SK-N-SH (cell line): ENCODE data around the gene TMOD3. TPM values are rescaled to one million over a fixed set of nuclear protein-coding genes. Genes with fewer than 3 reads are reported as not detected.

ENCODE experiments used
- CTCF ChIA-PET: fragments of 300-600, 350-600 bp; formaldehyde crosslinking; extraction: SDS; loops from one replicate; lab custom pipeline; 2021; lab: Yijun Ruan, JAX
- POLR2A ChIA-PET: fragments of 350-600 bp; sonication (Branson Sonifier 250); formaldehyde crosslinking; extraction: SDS; loops from one replicate; lab custom pipeline; 2020; ENCODE audit warnings: antibody characterized with exemption, inconsistent platforms; lab: Yijun Ruan, JAX
- DNase-seq: peaks from one replicate; pipeline ENCODE4 v3.0.0; 2012
- H2AFZ ChIP-seq: fragments of 200-600 bp; sonication (generic); 2 replicates; pipeline ENCODE4 v1.8.1; 2016; ENCODE audit warnings: antibody characterized with exemption, mild to moderate bottlenecking, low read depth
- H3F3A ChIP-seq: fragments of 200-600 bp; sonication (generic); replicated peaks from 2 replicates; pipeline ENCODE3; 2016; ENCODE audit warnings: antibody characterized with exemption, mild to moderate bottlenecking; ENCODE audit not compliant: insufficient read depth
- H3K27ac ChIP-seq, 2 experiments: fragments of 200-500 bp in 1 of 2; fragments of 200-600 bp in 1 of 2; sonication (Bioruptor generic) in 1 of 2; sonication (generic), shearing (Covaris generic) in 1 of 2; 2 replicates each; pipeline versions ENCODE4 v1.5.1 to v1.6.1; 2014 to 2016; ENCODE audit warnings: low read depth in 2 of 2, inconsistent platforms in 1 of 2, low read length in 1 of 2, mild to moderate bottlenecking in 1 of 2, mixed read lengths in 1 of 2
- H3K27me3 ChIP-seq: fragments of 200-600 bp; sonication (generic), shearing (Covaris generic); 2 replicates; pipeline ENCODE4 v1.6.1; 2016; ENCODE audit warnings: mixed run types; ENCODE audit not compliant: insufficient read depth
- H3K36me3 ChIP-seq, 2 experiments: fragments of 200-500 bp in 1 of 2; fragments of 200-600 bp in 1 of 2; sonication (Bioruptor generic) in 1 of 2; sonication (generic) in 1 of 2; replicated peaks in 1 of 2; 2 replicates each; pipeline versions ENCODE3 to v1.5.1; 2014 to 2016; ENCODE audit warnings: low read length in 1 of 2, mild to moderate bottlenecking in 1 of 2; ENCODE audit not compliant: insufficient read depth in 2 of 2, control insufficient read depth in 1 of 2
- H3K4me1 ChIP-seq, 2 experiments: fragments of 200-500 bp in 1 of 2; fragments of 200-600 bp in 1 of 2; sonication (Bioruptor generic) in 1 of 2; sonication (generic), shearing (Covaris generic) in 1 of 2; 2 replicates each; pipeline versions ENCODE4 v1.5.1 to v1.6.1; 2014 to 2016; ENCODE audit warnings: low read depth in 1 of 2, low read length in 1 of 2, mixed run types in 1 of 2; ENCODE audit not compliant: insufficient read depth in 2 of 2, control insufficient read depth in 1 of 2
- H3K4me2 ChIP-seq: fragments of 200-600 bp; sonication (generic), shearing (Covaris generic); 2 replicates; pipeline ENCODE4 v1.6.1; 2017; ENCODE audit warnings: mixed run types
- H3K4me3 ChIP-seq, 2 experiments: fragments of 200-500 bp in 1 of 2; fragments of 200-600 bp in 1 of 2; sonication (Bioruptor generic) in 1 of 2; sonication (generic), shearing (Covaris generic) in 1 of 2; 2 replicates each; pipeline versions ENCODE4 v1.5.1 to v1.8.1; 2014 to 2016; ENCODE audit warnings: low read depth in 2 of 2, inconsistent platforms in 1 of 2, low read length in 1 of 2, mild to moderate bottlenecking in 1 of 2, mixed read lengths in 1 of 2, moderate library complexity in 1 of 2
- H3K79me2 ChIP-seq: fragments of 200-600 bp; sonication (generic); 2 replicates; pipeline ENCODE4 v1.8.1; 2017; ENCODE audit warnings: mild to moderate bottlenecking; ENCODE audit not compliant: insufficient read depth
- H3K9ac ChIP-seq: fragments of 200-600 bp; sonication (generic); 2 replicates; pipeline ENCODE4 v1.6.1; 2017; ENCODE audit warnings: mixed run types
- H3K9me2 ChIP-seq: fragments of 200-600 bp; sonication (generic); 2 replicates; pipeline ENCODE4 v1.6.1; 2017; ENCODE audit warnings: mixed run types
- H3K9me3 ChIP-seq: fragments of 200-600 bp; sonication (generic); 2 replicates; pipeline ENCODE4 v1.6.1; 2017; ENCODE audit warnings: mixed run types, mild to moderate bottlenecking, moderate library complexity
- H4K20me1 ChIP-seq: fragments of 200-600 bp; sonication (generic); 2 replicates; pipeline ENCODE4 v1.6.1; 2017; ENCODE audit warnings: mild to moderate bottlenecking, mixed run types; ENCODE audit not compliant: insufficient read depth
- EZH2phosphoT487 ChIP-seq: fragments of 200-600 bp; sonication (generic); IDR thresholded peaks from 2 replicates; pipeline ENCODE4 v1.6.1; 2017; ENCODE audit warnings: low read depth, mixed run types, mild to moderate bottlenecking, antibody characterized with exemption, moderate library complexity, borderline replicate concordance
- GABPA ChIP-seq: IDR thresholded peaks from 2 replicates; pipeline ENCODE4 v1.4.0; 2012; ENCODE audit warnings: low read depth, mild to moderate bottlenecking
- IRF3 ChIP-seq: fragments of 150-350 bp; IDR thresholded peaks from 2 replicates; pipeline ENCODE4 v1.6.1; 2016; ENCODE audit warnings: mild to moderate bottlenecking, low read depth, low read length
- RFX5 ChIP-seq: IDR thresholded peaks from 2 replicates; pipeline ENCODE4 v1.6.1; 2012; ENCODE audit warnings: mild to moderate bottlenecking, improper control_type of control experiment, low read length
- SIN3A ChIP-seq: IDR thresholded peaks from 2 replicates; pipeline ENCODE4 v1.6.1; 2012; ENCODE audit warnings: low read depth, mild to moderate bottlenecking, low read length, moderate library complexity, borderline replicate concordance
- TCF12 ChIP-seq: IDR thresholded peaks from 2 replicates; pipeline ENCODE4 v1.4.0; 2012
- WGBS: methylation state at CpG from one replicate; pipeline ENCODE4 v1.1.6; 2017; ENCODE audit warnings: low lambda C conversion rate; 5-methylcytosine and 5-hydroxymethylcytosine counted together
- polyA plus RNA-seq, 3 experiments: library from polyadenylated mRNA; depleted of rRNA; stranded (reverse); fragments of >200 nt; gene quantifications; 2 replicates each; pipeline ENCODE4 v1.2.3, GENCODE V29; 2012
- TF ChIP-seq, protein P1 (sequence below): IDR thresholded peaks from 2 replicates; pipeline ENCODE4 v1.4.0; 2012; ENCODE audit warnings: low read depth
- TF ChIP-seq, protein P2 (sequence below): IDR thresholded peaks from 2 replicates; pipeline ENCODE4 v1.4.0; 2012; ENCODE audit warnings: low read depth, borderline replicate concordance

Gene TMOD3
- polyA plus RNA-seq, 1 of the 3 experiments (the other 2 are of a cell fraction), result 6.0 TPM

DNA sequence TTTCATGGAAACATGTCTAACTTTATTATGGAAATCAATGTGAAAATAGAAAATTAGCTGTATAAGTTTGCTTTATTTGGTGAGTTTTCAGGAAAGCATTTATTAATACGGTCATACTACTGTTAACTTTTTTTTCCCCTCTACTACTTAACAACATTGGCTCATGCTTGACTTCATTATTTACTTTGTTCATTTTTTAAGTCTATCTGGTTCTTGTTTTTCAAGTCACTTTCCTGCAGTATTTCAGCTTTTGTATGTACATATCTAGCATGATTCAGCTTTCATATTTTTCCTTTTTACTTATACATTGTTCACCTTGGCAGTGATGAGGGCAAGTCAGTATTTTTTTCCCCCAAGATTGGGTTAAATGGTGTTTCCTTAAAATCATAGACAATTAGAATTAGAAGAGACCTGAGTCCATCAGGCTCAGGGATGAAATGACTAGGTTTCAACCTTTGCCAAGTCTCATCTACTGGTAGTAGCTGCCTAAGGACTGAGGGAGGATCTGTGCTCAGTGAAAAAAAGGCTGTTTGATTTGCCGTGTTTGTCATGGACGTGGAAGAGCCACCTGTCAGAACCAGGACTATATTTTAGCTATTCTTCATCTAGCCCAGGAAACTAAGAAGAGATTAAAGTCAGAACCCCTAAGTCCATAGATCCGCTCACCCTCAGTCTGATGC, 15.4 kb downstream of the TMOD3 start:
- ChIA-PET POLR2A (interaction anchor here (1.5 kb wide), 1 partner anchor 126 kb away, joined by 5 read pairs; the partner anchor contains the start of gene LEO1), CTCF (interaction anchor here (0.9 to 1.2 kb wide), 2 partner anchors 11 to 68 kb away, joined by 3 read pairs; no protein-coding TSS in a partner anchor)
- TF ChIP-seq, protein P1, sequence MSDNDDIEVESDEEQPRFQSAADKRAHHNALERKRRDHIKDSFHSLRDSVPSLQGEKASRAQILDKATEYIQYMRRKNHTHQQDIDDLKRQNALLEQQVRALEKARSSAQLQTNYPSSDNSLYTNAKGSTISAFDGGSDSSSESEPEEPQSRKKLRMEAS, result no peak
- WGBS, result 63% methylated on average over 4 of the region's 4 CpGs
- H4K20me1 ChIP-seq, result peaks cover 54% of the 10 kb centered on the region
- H3K36me3 ChIP-seq, result no peaks in the 10 kb centered on the region
- H3K9ac ChIP-seq, result peak overlapping the region; percentile 11; the same call in 1 of the 2 replicates
- H3K4me3 ChIP-seq, result no peak overlapping the region
- no peaks in the 10 kb centered on the region for H3K27me3 ChIP-seq
- H3K9me2 ChIP-seq, result no peaks in the 10 kb centered on the region
- H3K4me1 ChIP-seq, result peaks cover 5 to 62% of the 10 kb centered on the region in 2 experiments
- peaks cover 95% of the 10 kb centered on the region for H3K79me2 ChIP-seq
- H2AFZ ChIP-seq, result no peak overlapping the region
- H3K4me2 ChIP-seq, result peak overlapping the region; percentile 68
- peak overlapping the region in 1 of 2 experiments; percentile 97; a peak in 2 of 4 replicates for H3K27ac ChIP-seq
- H3F3A ChIP-seq, result peaks cover 39% of the 10 kb centered on the region
- no peak for DNase-seq
- H3K9me3 ChIP-seq, result no peaks in the 10 kb centered on the region

GRCh38 chr15:51846066-51846462, 16.6 kb downstream of the TMOD3 start:
- TF ChIP-seq RFX5, result no peak
- TF ChIP-seq, protein P2, sequence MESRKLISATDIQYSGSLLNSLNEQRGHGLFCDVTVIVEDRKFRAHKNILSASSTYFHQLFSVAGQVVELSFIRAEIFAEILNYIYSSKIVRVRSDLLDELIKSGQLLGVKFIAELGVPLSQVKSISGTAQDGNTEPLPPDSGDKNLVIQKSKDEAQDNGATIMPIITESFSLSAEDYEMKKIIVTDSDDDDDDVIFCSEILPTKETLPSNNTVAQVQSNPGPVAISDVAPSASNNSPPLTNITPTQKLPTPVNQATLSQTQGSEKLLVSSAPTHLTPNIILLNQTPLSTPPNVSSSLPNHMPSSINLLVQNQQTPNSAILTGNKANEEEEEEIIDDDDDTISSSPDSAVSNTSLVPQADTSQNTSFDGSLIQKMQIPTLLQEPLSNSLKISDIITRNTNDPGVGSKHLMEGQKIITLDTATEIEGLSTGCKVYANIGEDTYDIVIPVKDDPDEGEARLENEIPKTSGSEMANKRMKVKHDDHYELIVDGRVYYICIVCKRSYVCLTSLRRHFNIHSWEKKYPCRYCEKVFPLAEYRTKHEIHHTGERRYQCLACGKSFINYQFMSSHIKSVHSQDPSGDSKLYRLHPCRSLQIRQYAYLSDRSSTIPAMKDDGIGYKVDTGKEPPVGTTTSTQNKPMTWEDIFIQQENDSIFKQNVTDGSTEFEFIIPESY, result no peak
- no peak for TF ChIP-seq GABPA
- TF ChIP-seq SIN3A, result no peak
- TF ChIP-seq IRF3, result no peak
- no peak for TF ChIP-seq EZH2phosphoT487
- TF ChIP-seq TCF12, result no peak
- Histone ChIP-seq H3K9me2 (no peaks in the 10 kb centered on the region), H3K27ac (peak overlapping the region; percentile 68 to 97; a peak in 3 of 4 replicates), H3K79me2 (peaks cover 95% of the 10 kb centered on the region), H4K20me1 (peaks cover 56% of the 10 kb centered on the region), H3K27me3 (no peaks in the 10 kb centered on the region), H2AFZ (no peak overlapping the region), H3K4me3 (peak overlapping the region in 1 of 2 experiments; percentile 20; a peak in 1 of 4 replicates), H3K9ac (peak overlapping the region; percentile 52; the same call in 1 of the 2 replicates), H3K4me2 (peak overlapping the region; percentile 68), H3F3A (peaks cover 39% of the 10 kb centered on the region), H3K9me3 (no peaks in the 10 kb centered on the region), H3K4me1 (peaks cover 5 to 62% of the 10 kb centered on the region in 2 experiments), H3K36me3 (no peaks in the 10 kb centered on the region)
- DNase-seq, result no peak
- CTCF ChIA-PET, result interaction anchor here (1.2 kb wide), 1 partner anchor 69 kb away, joined by 3 read pairs; no protein-coding TSS in a partner anchor
- WGBS, result 57% methylated on average over 3 of the region's 3 CpGs
- POLR2A ChIA-PET, result interaction anchor here (1.5 kb wide), 1 partner anchor 125 kb away, joined by 5 read pairs; the partner anchor contains the start of gene LEO1
